Measurements from ENCODE around the gene NUP107. TPM values are rescaled to one million over a fixed set of nuclear protein-coding genes. Genes with fewer than 3 reads are reported as not detected.

Gene NUP107
- total RNA-seq, 4 donors from 2014 or later: 14.2 to 48.4 (median 36.2) TPM

DNA sequence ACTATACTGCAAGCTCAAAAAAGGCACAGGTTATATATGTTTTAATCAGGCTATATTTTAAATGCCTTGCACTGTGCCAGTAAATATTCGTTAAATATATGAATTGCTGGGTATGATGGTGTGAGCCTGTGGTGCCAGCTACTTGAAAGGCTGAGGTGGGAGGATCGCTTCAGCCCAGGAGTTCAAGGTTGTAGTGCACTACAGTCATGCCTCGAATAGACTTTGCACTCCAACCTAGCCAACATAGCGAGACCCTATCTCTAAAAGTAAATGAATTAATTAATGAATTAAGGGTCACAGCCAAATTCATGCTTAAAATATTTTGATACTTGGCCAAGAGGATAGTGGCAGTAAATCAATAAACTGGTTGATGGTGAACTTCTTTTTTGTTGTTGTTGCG, 99.0 kb downstream of the NUP107 start:
- DNase-seq: no peak
- 88 to 91% methylated on average over 4 to 5 of the region's 5 CpGs for WGBS, 2 donors
- intact Hi-C loops (cut with DNase I): no loop called here
- no peaks in the 10 kb centered on the region for H3K9me3 ChIP-seq
- H3K36me3 ChIP-seq: no peaks in the 10 kb centered on the region
- H3K27me3 ChIP-seq: no peaks in the 10 kb centered on the region
- H3K4me3 ChIP-seq: no peak overlapping the region
- TF ChIP-seq, protein P1, sequence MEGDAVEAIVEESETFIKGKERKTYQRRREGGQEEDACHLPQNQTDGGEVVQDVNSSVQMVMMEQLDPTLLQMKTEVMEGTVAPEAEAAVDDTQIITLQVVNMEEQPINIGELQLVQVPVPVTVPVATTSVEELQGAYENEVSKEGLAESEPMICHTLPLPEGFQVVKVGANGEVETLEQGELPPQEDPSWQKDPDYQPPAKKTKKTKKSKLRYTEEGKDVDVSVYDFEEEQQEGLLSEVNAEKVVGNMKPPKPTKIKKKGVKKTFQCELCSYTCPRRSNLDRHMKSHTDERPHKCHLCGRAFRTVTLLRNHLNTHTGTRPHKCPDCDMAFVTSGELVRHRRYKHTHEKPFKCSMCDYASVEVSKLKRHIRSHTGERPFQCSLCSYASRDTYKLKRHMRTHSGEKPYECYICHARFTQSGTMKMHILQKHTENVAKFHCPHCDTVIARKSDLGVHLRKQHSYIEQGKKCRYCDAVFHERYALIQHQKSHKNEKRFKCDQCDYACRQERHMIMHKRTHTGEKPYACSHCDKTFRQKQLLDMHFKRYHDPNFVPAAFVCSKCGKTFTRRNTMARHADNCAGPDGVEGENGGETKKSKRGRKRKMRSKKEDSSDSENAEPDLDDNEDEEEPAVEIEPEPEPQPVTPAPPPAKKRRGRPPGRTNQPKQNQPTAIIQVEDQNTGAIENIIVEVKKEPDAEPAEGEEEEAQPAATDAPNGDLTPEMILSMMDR (IDR thresholded peaks at IDR 0.05): no peak
- no peak for TF ChIP-seq POLR2A (IDR thresholded peaks at IDR 0.05)
- H3K4me1 ChIP-seq: peaks cover 4 to 40% (median 30%) of the 10 kb centered on the region in 3 donors
- H3K27ac ChIP-seq: peak overlapping the region in 3 of 4 donors; percentile 26 to 71 (median 28)

DNA sequence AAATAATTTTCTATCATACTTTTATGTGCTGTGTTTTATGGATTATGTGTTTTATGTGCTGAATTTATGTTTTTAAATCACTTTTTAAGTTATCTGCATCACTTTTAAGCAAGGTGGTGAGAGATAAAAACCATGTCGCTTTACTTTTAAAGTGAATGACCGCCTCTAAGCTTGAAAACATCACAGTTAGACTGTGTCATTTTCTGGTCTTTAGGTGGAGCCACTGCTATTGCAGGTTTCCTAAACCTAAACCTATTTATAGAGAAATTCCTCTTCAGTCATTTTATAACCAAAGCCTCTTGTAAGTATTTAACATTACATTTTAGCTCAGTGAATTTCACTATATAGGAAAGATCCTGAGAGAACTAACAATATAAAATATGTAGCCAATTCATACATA, 100.2 kb downstream of the NUP107 start:
- H3K36me3 ChIP-seq: no peaks in the 10 kb centered on the region
- H3K27me3 ChIP-seq: no peaks in the 10 kb centered on the region
- H3K4me3 ChIP-seq: no peak overlapping the region
- TF ChIP-seq POLR2A (IDR thresholded peaks at IDR 0.05): no peak
- TF ChIP-seq, protein P1 (IDR thresholded peaks at IDR 0.05): no peak
- DNase-seq: no peak
- no peaks in the 10 kb centered on the region for H3K9me3 ChIP-seq
- peak overlapping the region; percentile 50 to 84 (median 66) for H3K27ac ChIP-seq
- peaks cover 4 to 36% (median 30%) of the 10 kb centered on the region in 3 donors for H3K4me1 ChIP-seq
- 74 to 92% methylated on average over 2 of the region's 2 CpGs for WGBS, 2 donors
- intact Hi-C loops (cut with DNase I): no loop called here

DNA sequence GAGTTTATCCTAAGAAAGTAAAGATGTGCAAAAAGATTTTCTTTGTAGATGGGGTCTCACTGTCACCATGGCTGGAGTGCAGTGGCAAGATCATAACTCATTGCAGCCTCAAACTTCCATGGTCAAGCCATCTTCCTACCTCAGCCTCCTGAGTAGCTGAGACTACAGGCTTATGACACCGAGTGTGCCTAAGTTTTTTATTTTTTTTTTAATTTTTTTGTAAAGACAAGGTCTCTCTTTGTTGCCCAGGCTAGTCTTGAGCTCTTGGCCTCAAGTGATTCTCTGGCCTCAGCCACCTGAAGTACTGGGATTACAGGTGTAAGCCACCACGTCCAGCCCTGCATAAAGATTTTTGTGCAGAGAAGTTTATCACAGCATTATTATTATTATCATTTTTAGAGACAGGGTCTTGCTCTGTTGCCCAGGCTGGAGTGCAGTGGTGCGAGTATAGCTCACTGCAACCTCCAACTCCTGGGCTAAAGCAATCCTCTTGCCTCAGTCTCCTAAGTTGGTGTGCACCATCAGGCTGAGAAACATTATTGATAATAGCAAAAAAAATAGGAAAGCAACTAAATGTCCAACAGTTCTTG, 101.9 kb downstream of the NUP107 start:
- no peak for DNase-seq
- Histone ChIP-seq H3K36me3 (no peaks in the 10 kb centered on the region), H3K27me3 (no peaks in the 10 kb centered on the region), H3K27ac (peak overlapping the region in 2 of 4 donors; percentile 71 to 84), H3K9me3 (no peaks in the 10 kb centered on the region), H3K4me1 (peaks cover 4 to 36% (median 30%) of the 10 kb centered on the region in 3 donors), H3K4me3 (no peak overlapping the region)
- TF ChIP-seq POLR2A (IDR thresholded peaks at IDR 0.05): no peak
- TF ChIP-seq, protein P1 (IDR thresholded peaks at IDR 0.05): no peak
- intact Hi-C loops (cut with DNase I): no loop called here
- WGBS, 2 donors: 98 to 99% methylated on average over 3 of the region's 3 CpGs

DNA sequence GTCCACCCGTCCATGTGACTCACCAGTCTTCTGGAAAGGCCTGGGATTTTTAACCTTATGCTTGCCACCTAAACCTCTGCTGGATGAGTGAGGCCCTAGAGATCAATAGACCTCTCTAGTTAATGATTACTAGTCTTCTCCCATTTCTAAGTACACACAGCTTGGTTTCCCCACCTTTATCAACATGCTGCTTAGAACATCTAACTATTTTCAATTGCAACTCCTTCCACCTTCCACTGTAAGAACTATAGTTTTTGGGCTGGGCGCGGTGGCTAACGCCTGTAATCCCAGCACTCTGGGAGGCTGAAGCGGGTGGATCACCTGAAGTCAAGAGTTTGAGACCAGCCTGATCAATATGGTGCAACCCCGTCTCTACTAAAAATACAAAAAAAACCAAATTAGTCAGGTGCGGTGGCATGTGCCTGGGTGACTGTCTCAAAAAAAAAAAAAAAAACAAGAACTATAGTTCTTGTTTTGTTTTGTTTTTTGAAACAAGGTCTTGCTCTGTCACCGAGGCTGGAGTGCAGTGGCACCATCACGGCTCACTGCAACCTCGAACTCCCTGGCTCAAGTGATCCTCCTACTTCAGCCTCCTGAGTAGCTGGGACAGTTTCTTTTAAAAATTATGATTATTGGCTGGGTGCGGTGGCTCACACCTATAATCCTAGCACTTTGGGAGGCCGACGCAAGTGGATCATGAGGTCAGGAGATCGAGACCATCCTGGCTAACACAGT, 102.5 kb downstream of the NUP107 start:
- no peaks in the 10 kb centered on the region for H3K9me3 ChIP-seq
- intact Hi-C loops (cut with DNase I): no loop called here
- H3K4me1 ChIP-seq: peaks cover 4 to 36% (median 30%) of the 10 kb centered on the region in 3 donors
- 91 to 96% methylated on average over 11 to 14 of the region's 14 CpGs for WGBS, 2 donors
- no peak overlapping the region for H3K4me3 ChIP-seq
- DNase-seq: no peak
- H3K36me3 ChIP-seq: no peaks in the 10 kb centered on the region
- no peaks in the 10 kb centered on the region for H3K27me3 ChIP-seq
- H3K27ac ChIP-seq: no peak overlapping the region
- TF ChIP-seq, protein P1 (IDR thresholded peaks at IDR 0.05): no peak
- TF ChIP-seq POLR2A (IDR thresholded peaks at IDR 0.05): no peak
